ENCODE results near the gene HPX. TPM values are rescaled to one million over a fixed set of nuclear protein-coding genes. Genes with fewer than 3 reads are reported as not detected.

Gene HPX
- 1.7 TPM for total RNA-seq
- long read RNA-seq: 0 reads

- H3K27ac ChIP-seq: no peak within 1 kb of the TSS
Measured at GRCh38 chr11:6440906-6441358, at the start of gene HPX. TSS of gene HPX (minus strand) at chr11:6440987. CDS start at chr11:6440963, 24 bp downstream.

GRCh38 chr11:6489306-6489705 is 48.5 kb upstream of the HPX start:
- no peaks in the 10 kb centered on the region for H3K4me1 ChIP-seq
- H3K27me3 ChIP-seq (ENCODE audit: low read depth): no peaks in the 10 kb centered on the region
- peaks cover 82% of the 10 kb centered on the region for H3K36me3 ChIP-seq
- TF ChIP-seq CTCF (IDR thresholded peaks at IDR 0.05): no peak
- intact Hi-C loops (cut with DNase I): no loop called here
- no peak overlapping the region for H3K27ac ChIP-seq
- no peaks in the 10 kb centered on the region for H3K9me3 ChIP-seq
- H3K4me3 ChIP-seq: no peak overlapping the region
- ATAC-seq (no peak), DNase-seq (no peak)

More at GRCh38 chr11:6440906-6441358, at the start of gene HPX:
- no peak for ATAC-seq
- Histone ChIP-seq H3K4me3 (no peak within 1 kb of the TSS), H3K27me3 (ENCODE audit: low read depth) (no peaks in the 10 kb centered on the region), H3K36me3 (no peaks in the 10 kb centered on the region), H3K4me1 (peaks cover 16% of the 10 kb centered on the region), H3K9me3 (no peaks in the 10 kb centered on the region)
- intact Hi-C loops (cut with DNase I): loop anchor here (5.0 kb wide), 1 partner anchor 64 kb away; no protein-coding TSS in a partner anchor
- DNase-seq: no peak
- TF ChIP-seq CTCF (IDR thresholded peaks at IDR 0.05): no peak

- no peaks in the 10 kb centered on the region for H3K27me3 ChIP-seq (ENCODE audit: low read depth)
- no peak for ATAC-seq
- DNase-seq: no peak
- H3K36me3 ChIP-seq: peaks cover 82% of the 10 kb centered on the region
- intact Hi-C loops (cut with DNase I): no loop called here
- TF ChIP-seq CTCF (IDR thresholded peaks at IDR 0.05): no peak
- no peaks in the 10 kb centered on the region for H3K4me1 ChIP-seq
- H3K27ac ChIP-seq: no peak overlapping the region
- no peak overlapping the region for H3K4me3 ChIP-seq
- no peaks in the 10 kb centered on the region for H3K9me3 ChIP-seq
Measured at GRCh38 chr11:6488821-6489220, 48.0 kb upstream of the HPX start.

DNA sequence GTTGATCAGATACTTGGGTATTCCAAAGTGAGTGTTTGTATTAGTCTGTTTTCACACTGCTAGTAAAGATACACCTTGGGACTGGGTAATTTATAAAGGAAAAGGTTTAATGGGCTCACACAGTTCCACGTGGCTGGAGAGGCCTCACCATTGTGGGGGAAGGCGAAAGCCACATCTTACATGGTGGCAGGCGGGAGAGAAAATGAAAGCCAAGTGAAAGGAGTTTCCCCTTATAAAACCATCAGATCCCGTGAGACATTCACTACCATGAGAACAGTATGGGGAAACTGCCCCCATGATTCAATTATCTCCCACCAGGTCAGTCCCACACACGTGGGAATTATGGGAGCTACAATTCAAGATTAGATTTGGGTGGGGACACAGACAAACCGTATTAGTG is 47.6 kb upstream of the HPX start:
- peaks cover 82% of the 10 kb centered on the region for H3K36me3 ChIP-seq
- ATAC-seq (no peak), DNase-seq (no peak)
- no peak overlapping the region for H3K27ac ChIP-seq
- H3K4me1 ChIP-seq: no peaks in the 10 kb centered on the region
- no peaks in the 10 kb centered on the region for H3K27me3 ChIP-seq (ENCODE audit: low read depth)
- no peaks in the 10 kb centered on the region for H3K9me3 ChIP-seq
- H3K4me3 ChIP-seq: no peak overlapping the region
- intact Hi-C loops (cut with DNase I): no loop called here
- no peak for TF ChIP-seq CTCF (IDR thresholded peaks at IDR 0.05)

GRCh38 chr11:6486938-6487337 is 46.2 kb upstream of the HPX start:
- ATAC-seq (no peak), DNase-seq (no peak)
- no peaks in the 10 kb centered on the region for H3K27me3 ChIP-seq (ENCODE audit: low read depth)
- H3K27ac ChIP-seq: no peak overlapping the region
- H3K36me3 ChIP-seq: peaks cover 82% of the 10 kb centered on the region
- no peak for TF ChIP-seq CTCF (IDR thresholded peaks at IDR 0.05)
- H3K4me1 ChIP-seq: peaks cover 10% of the 10 kb centered on the region
- H3K4me3 ChIP-seq: no peak overlapping the region
- no peaks in the 10 kb centered on the region for H3K9me3 ChIP-seq
- intact Hi-C loops (cut with DNase I): no loop called here

DNA sequence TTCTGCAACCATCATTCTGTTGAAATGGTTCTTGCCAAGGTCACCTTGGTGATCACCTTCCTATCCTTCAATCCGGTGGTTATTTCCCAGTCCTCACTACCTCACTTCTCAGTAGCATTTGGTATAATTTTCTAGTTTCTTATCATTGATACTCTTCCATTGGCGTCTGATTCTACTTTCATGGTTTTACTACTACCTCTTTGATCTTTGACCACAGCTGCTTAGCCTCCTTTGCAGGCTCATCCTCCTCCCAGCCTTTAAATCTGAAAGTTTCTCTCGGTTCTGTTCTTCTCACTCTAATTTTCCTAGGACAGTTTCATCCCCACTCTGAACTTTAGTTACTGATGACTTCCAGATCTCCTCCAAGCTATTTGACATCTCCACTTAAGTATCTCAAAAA is 45.5 kb upstream of the HPX start:
- Histone ChIP-seq H3K4me1 (peaks cover 12% of the 10 kb centered on the region), H3K36me3 (peaks cover 76% of the 10 kb centered on the region), H3K27ac (no peak overlapping the region), H3K9me3 (no peaks in the 10 kb centered on the region), H3K27me3 (ENCODE audit: low read depth) (no peaks in the 10 kb centered on the region), H3K4me3 (no peak overlapping the region)
- TF ChIP-seq CTCF (IDR thresholded peaks at IDR 0.05): no peak
- intact Hi-C loops (cut with DNase I): no loop called here
- ATAC-seq (no peak), DNase-seq (no peak)

All from lower lobe of right lung (tissue), 2 donors.